Keratinocyte (primary cell): ENCODE measurements around the gene FAM90A1.
"Not testable (repeated sequence)": the region's sequence is repeated elsewhere in the genome, so short reads cannot be mapped to it uniquely, and the experiment has no call there.

Source experiments
- CTCF ChIP-seq, 3 experiments: IDR thresholded peaks in 1 of 3; conservative IDR thresholded peaks in 1 of 3; optimal IDR thresholded peaks in 1 of 3; 2 replicates in 2 of 3; 3 replicates in 1 of 3; pipeline versions ENCODE3 to v1.5.1; 2011; ENCODE audit warnings: low read length in 3 of 3, mild to moderate bottlenecking in 3 of 3, moderate library complexity in 2 of 3, control low read depth in 1 of 3, inconsistent platforms in 1 of 3; ENCODE audit not compliant: insufficient read depth in 2 of 3; ENCODE audit errors: extremely low read depth in 1 of 3
- EZH2 ChIP-seq: IDR thresholded peaks from one replicate; pipeline ENCODE4 v1.6.1; 2012; ENCODE audit warnings: inconsistent platforms, mild to moderate bottlenecking, low read length, moderate library complexity

- not testable (repeated sequence) for TF ChIP-seq CTCF (optimal IDR thresholded peaks at IDR 0.05 in 1 of 3, IDR thresholded peaks at IDR 0.05 in 1 of 3, conservative IDR thresholded peaks at IDR 0.05 in 1 of 3; ENCODE audit: extremely low read depth in 1 of 3, insufficient read depth in 2 of 3, low read length in 3 of 3); EZH2
Observed at GRCh38 chr12:8242622-8242879, 15.1 kb upstream of the FAM90A1 start.
